H1 (cell line): ENCODE measurements around the gene RBP3. TPM values are rescaled to one million over a fixed set of nuclear protein-coding genes. Genes with fewer than 3 reads are reported as not detected.

Experiments
- CTCF ChIA-PET: fragments of 300-600 bp; sonication (Branson Sonifier 250); formaldehyde crosslinking; loops from one replicate; lab custom pipeline; 2021; ENCODE audit not compliant: partially characterized antibody; lab: Charles Lee
- POLR2A ChIA-PET: fragments of 300-600 bp; sonication (Branson Sonifier 250); formaldehyde crosslinking; loops from one replicate; lab custom pipeline; 2021; ENCODE audit warnings: inconsistent platforms; ENCODE audit not compliant: partially characterized antibody; lab: Charles Lee
- DNase-seq, 2 experiments: peaks; one replicate each; pipeline versions ENCODE4 v3.0.0 to v3.0.0-alpha.2; 2010 to 2022; ENCODE audit warnings: low spot score in 2 of 2, low read depth in 1 of 2, mixed read lengths in 1 of 2
- FAIRE-seq: peaks from 2 replicates; lab custom pipeline; 2011; peaks lifted over from hg19 to GRCh38; lab: Jason Lieb, UNC
- H2AFZ ChIP-seq: 2 replicates; pipeline ENCODE4 v1.8.1; 2012; ENCODE audit warnings: low read length, inconsistent platforms
- H2AK5ac ChIP-seq: 2 replicates; pipeline ENCODE4 v1.6.1; 2013; ENCODE audit warnings: low read depth, low read length
- H2BK120ac ChIP-seq: replicated peaks from 2 replicates; pipeline ENCODE3; 2013; ENCODE audit warnings: low read depth, low read length, inconsistent platforms
- H2BK12ac ChIP-seq: 2 replicates; pipeline ENCODE4 v1.6.1; 2013; ENCODE audit warnings: low read depth, low read length
- H2BK15ac ChIP-seq: 2 replicates; pipeline ENCODE4 v1.6.1; 2013; ENCODE audit warnings: low read length
- H2BK20ac ChIP-seq: 2 replicates; pipeline ENCODE4 v1.6.1; 2013; ENCODE audit warnings: low read length
- H2BK5ac ChIP-seq: 2 replicates; pipeline ENCODE4 v1.6.1; 2013; ENCODE audit warnings: low read depth, low read length
- H3K14ac ChIP-seq: 2 replicates; pipeline ENCODE4 v1.6.1; 2013; ENCODE audit warnings: inconsistent platforms; ENCODE audit not compliant: insufficient read length
- H3K18ac ChIP-seq: 2 replicates; pipeline ENCODE4 v1.6.1; 2013; ENCODE audit warnings: low read length; ENCODE audit errors: extremely low read depth
- H3K23ac ChIP-seq: 2 replicates; pipeline ENCODE4 v1.6.1; 2013; ENCODE audit warnings: inconsistent platforms; ENCODE audit not compliant: insufficient read length
- H3K23me2 ChIP-seq: 2 replicates; pipeline ENCODE4 v1.6.1; 2013; ENCODE audit warnings: low read depth, low read length
- H3K27ac ChIP-seq: 2 replicates; pipeline ENCODE4 v1.6.1; 2011; ENCODE audit warnings: low read depth, low read length, inconsistent platforms
- H3K27me3 ChIP-seq, 4 experiments: replicated peaks in 1 of 4; 1 replicate in 1 of 4; 2 replicates in 3 of 4; pipeline versions ENCODE4 v1.6.1 to v1.8.1; 2011 to 2013; ENCODE audit warnings: low read length in 3 of 4, mild to moderate bottlenecking in 3 of 4, inconsistent platforms in 2 of 4, mixed read lengths in 2 of 4, moderate library complexity in 1 of 4; ENCODE audit not compliant: control insufficient read depth in 3 of 4, insufficient read depth in 3 of 4; ENCODE audit errors: extremely low read depth in 1 of 4
- H3K36me3 ChIP-seq, 4 experiments: 2 replicates each; pipeline versions ENCODE4 v1.6.1 to v1.8.1; 2011 to 2013; ENCODE audit warnings: mild to moderate bottlenecking in 4 of 4, low read length in 3 of 4, moderate library complexity in 2 of 4, control low read depth in 1 of 4, inconsistent platforms in 1 of 4; ENCODE audit not compliant: insufficient read depth in 4 of 4, control insufficient read depth in 2 of 4
- H3K4ac ChIP-seq: replicated peaks from 2 replicates; pipeline ENCODE3; 2013; ENCODE audit warnings: low read length, low read depth, mixed read lengths, inconsistent platforms; ENCODE audit not compliant: insufficient read length
- H3K4me1 ChIP-seq, 4 experiments: replicated peaks in 1 of 4; 1 replicate in 1 of 4; 2 replicates in 3 of 4; pipeline versions ENCODE4 v1.6.1 to v1.8.1; 2011 to 2013; ENCODE audit warnings: low read length in 3 of 4, inconsistent platforms in 2 of 4, mixed read lengths in 1 of 4; ENCODE audit not compliant: insufficient read depth in 4 of 4, control insufficient read depth in 3 of 4
- H3K4me2 ChIP-seq, 2 experiments: 2 replicates each; pipeline versions ENCODE4 v1.6.1 to v1.8.1; 2011 to 2013; ENCODE audit warnings: low read depth in 2 of 2, low read length in 2 of 2, control low read depth in 1 of 2, inconsistent platforms in 1 of 2, mild to moderate bottlenecking in 1 of 2; ENCODE audit not compliant: insufficient read depth in 1 of 2
- H3K4me3 ChIP-seq, 4 experiments: fragments of 200-600, 300-600 bp in 1 of 4; sonication (generic), shearing (Covaris generic), sonication (Bioruptor Twin) in 1 of 4; 2 replicates each; pipeline versions ENCODE4 v1.5.1 to v1.8.1; 2011 to 2016; ENCODE audit warnings: low read length in 4 of 4, low read depth in 3 of 4, control low read depth in 2 of 4, inconsistent platforms in 2 of 4, mild to moderate bottlenecking in 2 of 4, mixed read lengths in 1 of 4, moderate library complexity in 1 of 4; ENCODE audit not compliant: insufficient read depth in 2 of 4; ENCODE audit errors: extremely low read depth in 1 of 4
- H3K56ac ChIP-seq: replicated peaks from 2 replicates; pipeline ENCODE3; 2013; ENCODE audit warnings: low read depth, mild to moderate bottlenecking, mixed read lengths, low read length, inconsistent platforms; ENCODE audit not compliant: insufficient read length
- H3K79me1 ChIP-seq: 2 replicates; pipeline ENCODE4 v1.6.1; 2013; ENCODE audit warnings: low read depth, low read length, control low read depth
- H3K79me2 ChIP-seq, 2 experiments: 2 replicates each; pipeline versions ENCODE4 v1.6.1 to v1.8.1; 2012 to 2013; ENCODE audit warnings: low read length in 2 of 2, mild to moderate bottlenecking in 2 of 2, inconsistent platforms in 1 of 2; ENCODE audit not compliant: insufficient read depth in 2 of 2, control insufficient read depth in 1 of 2
- H3K9ac ChIP-seq, 4 experiments: replicated peaks in 1 of 4; 1 replicate in 1 of 4; 2 replicates in 3 of 4; pipeline versions ENCODE4 v1.6.1 to v1.8.1; 2011 to 2013; ENCODE audit warnings: low read depth in 3 of 4, low read length in 3 of 4, control low read depth in 2 of 4, mild to moderate bottlenecking in 2 of 4, moderate library complexity in 2 of 4, inconsistent platforms in 1 of 4; ENCODE audit errors: extremely low read depth in 1 of 4
- H3K9me3 ChIP-seq, 2 experiments: 2 replicates each; pipeline versions ENCODE4 v1.6.1 to v1.8.1; 2012 to 2013; ENCODE audit warnings: mild to moderate bottlenecking in 2 of 2, moderate library complexity in 2 of 2, control low read depth in 1 of 2, inconsistent platforms in 1 of 2, low read depth in 1 of 2, low read length in 1 of 2, mixed read lengths in 1 of 2; ENCODE audit not compliant: insufficient read depth in 2 of 2
- H4K20me1 ChIP-seq, 2 experiments: replicated peaks in 1 of 2; 2 replicates each; pipeline versions ENCODE3 to v1.8.1; 2011 to 2013; ENCODE audit warnings: inconsistent platforms in 2 of 2, low read length in 2 of 2, mild to moderate bottlenecking in 1 of 2; ENCODE audit not compliant: insufficient read depth in 2 of 2, control insufficient read depth in 1 of 2
- H4K5ac ChIP-seq: 2 replicates; pipeline ENCODE4 v1.6.1; 2013; ENCODE audit warnings: low read length, low read depth, mixed read lengths, inconsistent platforms; ENCODE audit not compliant: insufficient read length
- H4K8ac ChIP-seq: 2 replicates; pipeline ENCODE4 v1.8.0; 2013; ENCODE audit warnings: mild to moderate bottlenecking, moderate library complexity, low read length, inconsistent platforms; ENCODE audit not compliant: insufficient read depth; ENCODE audit errors: extremely low read depth
- H4K91ac ChIP-seq: replicated peaks from 2 replicates; pipeline ENCODE3; 2013; ENCODE audit warnings: low read length, mixed read lengths, inconsistent platforms; ENCODE audit not compliant: insufficient read length
- CEBPB ChIP-seq: IDR thresholded peaks from 2 replicates; pipeline ENCODE4 v1.6.1; 2012; ENCODE audit warnings: low read depth, low read length
- GABPA ChIP-seq: IDR thresholded peaks from 2 replicates; pipeline ENCODE4 v1.6.1; 2011; ENCODE audit warnings: mild to moderate bottlenecking, low read length, moderate library complexity, borderline replicate concordance; ENCODE audit not compliant: insufficient read depth
- KDM1A ChIP-seq: fragments of 200-600, 300-600 bp; sonication (generic); IDR thresholded peaks from 2 replicates; pipeline ENCODE4 v1.7.1; 2016; ENCODE audit warnings: mild to moderate bottlenecking, low read length, borderline replicate concordance
- KDM4A ChIP-seq: IDR thresholded peaks from one replicate; pipeline ENCODE4 v1.7.1; 2012; ENCODE audit warnings: low read depth, mild to moderate bottlenecking, moderate library complexity, low read length, inconsistent platforms; ENCODE audit not compliant: severe bottlenecking
- NANOG ChIP-seq: IDR thresholded peaks from 2 replicates; pipeline ENCODE4 v1.6.1; 2011; ENCODE audit warnings: low read length, low read depth, mild to moderate bottlenecking, inconsistent platforms; ENCODE audit not compliant: insufficient read depth, poor library complexity, severe bottlenecking
- PHF8 ChIP-seq: fragments of 200-600 bp; sonication (generic); conservative IDR thresholded peaks from 2 replicates; pipeline ENCODE4 v1.7.1; 2012; ENCODE audit warnings: low read depth, mild to moderate bottlenecking, inconsistent platforms, low read length, moderate library complexity
- POLR2A ChIP-seq, 2 experiments: IDR thresholded peaks; 1 replicate in 1 of 2; 2 replicates in 1 of 2; pipeline ENCODE4 v1.6.1; 2011; ENCODE audit warnings: low read depth in 2 of 2, low read length in 2 of 2, mild to moderate bottlenecking in 2 of 2; ENCODE audit errors: control extremely low read depth in 1 of 2
- POLR2AphosphoS5 ChIP-seq: IDR thresholded peaks from 2 replicates; pipeline ENCODE4 v1.6.1; 2011; ENCODE audit warnings: low read depth, low read length
- WGBS, 2 experiments: shearing (Covaris generic) in 1 of 2; methylation state at CpG; one replicate each; pipeline versions ENCODE4 v1.1.6 to v1.1.7; 2013 to 2015; ENCODE audit warnings: low lambda C conversion rate in 2 of 2, mixed read lengths in 2 of 2, inconsistent platforms in 1 of 2, low coverage in 1 of 2, missing lambda C conversion rate in 1 of 2; ENCODE audit not compliant: insufficient replicate concordance in 2 of 2, insufficient coverage in 1 of 2, insufficient read length in 1 of 2; ENCODE audit errors: extremely low coverage in 1 of 2, missing lambda C conversion rate in 1 of 2; 5-methylcytosine and 5-hydroxymethylcytosine counted together
- polyA plus RNA-seq, 7 experiments: library from polyadenylated mRNA; depleted of rRNA in 3 of 7; stranded (reverse) in 5 of 7; unstranded in 2 of 7; fragments of >200 nt in 5 of 7; fragments of 200-250 nt in 2 of 7; gene quantifications; 1 replicate in 5 of 7; 2 replicates in 1 of 7; 4 replicates in 1 of 7; pipeline versions ENCODE4 v1.2.1 to v1.2.3, GENCODE V29; 2011 to 2013; ENCODE audit warnings: missing spikeins in 2 of 7, mixed read lengths in 2 of 7
- total RNA-seq: library from RNA; stranded (reverse); fragmentation: NEBNext Ultra II Directional; extraction: Animal tissue kit (Norgen Biotek cat#: 25700); gene quantifications from 2 replicates; pipeline ENCODE4 v1.2.1, GENCODE V29; 2021
- TF ChIP-seq, protein P1 (sequence below): IDR thresholded peaks from 2 replicates; pipeline ENCODE4 v1.6.1; 2012; ENCODE audit warnings: low read length, inconsistent platforms
- TF ChIP-seq, protein P2 (sequence below), 3 experiments: IDR thresholded peaks; 1 replicate in 2 of 3; 2 replicates in 1 of 3; pipeline versions ENCODE4 v1.5.1 to v1.6.1; 2011; ENCODE audit warnings: low read length in 3 of 3, mild to moderate bottlenecking in 3 of 3, inconsistent platforms in 2 of 3, low read depth in 1 of 3, moderate library complexity in 1 of 3; ENCODE audit not compliant: insufficient read depth in 1 of 3; ENCODE audit errors: control extremely low read depth in 1 of 3

RBP3 gene
- total and polyA plus RNA-seq, 2 of the 8 experiments (the other 6 are each of a cell fraction or from before 2014, with no cell fraction given) = not detected

DNA sequence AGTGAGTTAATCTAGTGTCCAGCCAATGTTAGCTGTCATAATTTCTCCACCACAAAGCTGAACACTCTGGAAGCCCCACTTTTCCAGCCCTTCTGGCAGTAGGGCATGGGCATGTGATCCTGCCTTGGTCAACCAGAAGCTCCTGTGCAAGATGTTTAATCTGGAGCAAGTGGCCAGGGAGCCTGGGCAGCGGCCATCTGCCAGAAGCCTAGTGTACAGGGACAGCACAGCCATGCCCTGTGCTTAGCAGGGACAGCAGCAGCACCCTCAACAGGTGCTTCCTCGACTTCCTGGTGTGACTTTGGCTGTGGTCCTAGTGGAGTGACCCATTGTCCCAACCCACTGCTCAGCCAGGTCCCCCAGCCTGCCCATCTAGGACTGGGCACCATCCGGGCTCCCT lies 10.3 kb downstream of the RBP3 start:
- Histone ChIP-seq H3K14ac (no peak overlapping the region), H2BK120ac (no peak overlapping the region), H3K79me1 (no peaks in the 10 kb centered on the region), H2BK5ac (no peak overlapping the region), H3K56ac (no peak overlapping the region), H3K79me2 (no peaks in the 10 kb centered on the region), H4K5ac (no peak overlapping the region), H3K9me3 (no peaks in the 10 kb centered on the region), H3K23me2 (no peaks in the 10 kb centered on the region), H2AK5ac (no peak overlapping the region), H3K9ac (no peak overlapping the region), H3K4me3 (no peak overlapping the region), H2BK12ac (no peak overlapping the region), H3K23ac (no peak overlapping the region), H3K4me2 (no peak overlapping the region), H3K27me3 (no peaks in the 10 kb centered on the region; a peak in 1 of 7 replicates), H2BK20ac (no peak overlapping the region), H4K8ac (no peak overlapping the region), H2AFZ (no peak overlapping the region), H3K36me3 (no peaks in the 10 kb centered on the region), H4K20me1 (no peaks in the 10 kb centered on the region), H4K91ac (no peak overlapping the region), H3K18ac (no peak overlapping the region), H3K27ac (no peak overlapping the region), H3K4ac (no peak overlapping the region), H3K4me1 (no peaks in the 10 kb centered on the region), H2BK15ac (no peak overlapping the region)
- WGBS, 2 experiments = 80% methylated on average over 3 of the region's 3 CpGs; no CpG with 5 or more reads in 1 of the 2 experiments
- no peak for FAIRE-seq
- POLR2A ChIA-PET = no interaction called here
- CTCF ChIA-PET = interaction anchor here (1.0 to 8.9 kb wide), 7 partner anchors 11 to 263 kb away, joined by 3 to 132 read pairs (median 6); partner anchors contain the start of gene RBP3
- DNase-seq = no peak
- TF ChIP-seq KDM1A (no peak), NANOG (no peak), POLR2AphosphoS5 (no peak), KDM4A (no peak), PHF8 (no peak), GABPA (no peak), CEBPB (no peak), POLR2A (IDR thresholded peaks at IDR 0.05; ENCODE audit: control extremely low read depth in 1 of 2, low read depth in 2 of 2, low read length in 2 of 2) (no peak)
- TF ChIP-seq, protein P1, sequence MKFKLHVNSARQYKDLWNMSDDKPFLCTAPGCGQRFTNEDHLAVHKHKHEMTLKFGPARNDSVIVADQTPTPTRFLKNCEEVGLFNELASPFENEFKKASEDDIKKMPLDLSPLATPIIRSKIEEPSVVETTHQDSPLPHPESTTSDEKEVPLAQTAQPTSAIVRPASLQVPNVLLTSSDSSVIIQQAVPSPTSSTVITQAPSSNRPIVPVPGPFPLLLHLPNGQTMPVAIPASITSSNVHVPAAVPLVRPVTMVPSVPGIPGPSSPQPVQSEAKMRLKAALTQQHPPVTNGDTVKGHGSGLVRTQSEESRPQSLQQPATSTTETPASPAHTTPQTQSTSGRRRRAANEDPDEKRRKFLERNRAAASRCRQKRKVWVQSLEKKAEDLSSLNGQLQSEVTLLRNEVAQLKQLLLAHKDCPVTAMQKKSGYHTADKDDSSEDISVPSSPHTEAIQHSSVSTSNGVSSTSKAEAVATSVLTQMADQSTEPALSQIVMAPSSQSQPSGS = no peak
- TF ChIP-seq, protein P2, sequence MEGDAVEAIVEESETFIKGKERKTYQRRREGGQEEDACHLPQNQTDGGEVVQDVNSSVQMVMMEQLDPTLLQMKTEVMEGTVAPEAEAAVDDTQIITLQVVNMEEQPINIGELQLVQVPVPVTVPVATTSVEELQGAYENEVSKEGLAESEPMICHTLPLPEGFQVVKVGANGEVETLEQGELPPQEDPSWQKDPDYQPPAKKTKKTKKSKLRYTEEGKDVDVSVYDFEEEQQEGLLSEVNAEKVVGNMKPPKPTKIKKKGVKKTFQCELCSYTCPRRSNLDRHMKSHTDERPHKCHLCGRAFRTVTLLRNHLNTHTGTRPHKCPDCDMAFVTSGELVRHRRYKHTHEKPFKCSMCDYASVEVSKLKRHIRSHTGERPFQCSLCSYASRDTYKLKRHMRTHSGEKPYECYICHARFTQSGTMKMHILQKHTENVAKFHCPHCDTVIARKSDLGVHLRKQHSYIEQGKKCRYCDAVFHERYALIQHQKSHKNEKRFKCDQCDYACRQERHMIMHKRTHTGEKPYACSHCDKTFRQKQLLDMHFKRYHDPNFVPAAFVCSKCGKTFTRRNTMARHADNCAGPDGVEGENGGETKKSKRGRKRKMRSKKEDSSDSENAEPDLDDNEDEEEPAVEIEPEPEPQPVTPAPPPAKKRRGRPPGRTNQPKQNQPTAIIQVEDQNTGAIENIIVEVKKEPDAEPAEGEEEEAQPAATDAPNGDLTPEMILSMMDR (IDR thresholded peaks at IDR 0.05; ENCODE audit: control extremely low read depth in 1 of 3, insufficient read depth in 1 of 3, low read depth in 1 of 3, low read length in 3 of 3) = no peak
